ENCODE measurements around the gene OLFM1. TPM values are rescaled to one million over a fixed set of nuclear protein-coding genes. Genes with fewer than 3 reads are reported as not detected.

OLFM1 gene
- total and polyA plus RNA-seq, 2 donors, result 24.5 to 28.3 TPM

- 85% methylated on average over 1 of the region's 1 CpG for WGBS
- Histone ChIP-seq H3K4me1 (ENCODE audit: control insufficient read depth in 2 of 2, insufficient read depth in 2 of 2, low read length in 2 of 2) (no peaks in the 10 kb centered on the region), H3K4me3 (ENCODE audit: low read length in 2 of 2) (no peak overlapping the region), H3K27me3 (ENCODE audit: control insufficient read depth in 2 of 2, insufficient read depth in 1 of 2, low read length in 1 of 2) (peaks cover 34 to 39% of the 10 kb centered on the region in 2 donors), H3K9me3 (ENCODE audit: control insufficient read depth in 2 of 2, insufficient read depth in 1 of 2, low read length in 1 of 2) (no peaks in the 10 kb centered on the region), H3K27ac (ENCODE audit: low read depth in 1 of 2, low read length in 1 of 2) (no peak overlapping the region), H3K36me3 (ENCODE audit: control insufficient read depth in 2 of 2, insufficient read depth in 2 of 2, low read length in 1 of 2) (no peaks in the 10 kb centered on the region)
- no peak for DNase-seq (ENCODE audit: low read depth in 6 of 9, low spot score in 9 of 9)
Measured at GRCh38 chr9:135091545-135091944, 4.1 kb downstream of the OLFM1 start.

GRCh38 chr9:135093111-135093510 lies 5.6 kb downstream of the OLFM1 start:
- Histone ChIP-seq H3K27ac (ENCODE audit: low read depth in 1 of 2, low read length in 1 of 2) (no peak overlapping the region), H3K4me1 (ENCODE audit: control insufficient read depth in 2 of 2, insufficient read depth in 2 of 2, low read length in 2 of 2) (no peaks in the 10 kb centered on the region), H3K9me3 (ENCODE audit: control insufficient read depth in 2 of 2, insufficient read depth in 1 of 2, low read length in 1 of 2) (no peaks in the 10 kb centered on the region), H3K27me3 (ENCODE audit: control insufficient read depth in 2 of 2, insufficient read depth in 1 of 2, low read length in 1 of 2) (peaks cover 18 to 28% of the 10 kb centered on the region in 2 donors), H3K36me3 (ENCODE audit: control insufficient read depth in 2 of 2, insufficient read depth in 2 of 2, low read length in 1 of 2) (no peaks in the 10 kb centered on the region), H3K4me3 (ENCODE audit: low read length in 2 of 2) (no peak overlapping the region)
- WGBS, result 93% methylated on average over 5 of the region's 5 CpGs
- DNase-seq (ENCODE audit: low read depth in 6 of 9, low spot score in 9 of 9), result no peak

GRCh38 chr9:135093911-135094584 lies 6.6 kb downstream of the OLFM1 start:
- no peak for DNase-seq (ENCODE audit: low read depth in 6 of 9, low spot score in 9 of 9)
- no peaks in the 10 kb centered on the region for H3K4me1 ChIP-seq (ENCODE audit: control insufficient read depth in 2 of 2, insufficient read depth in 2 of 2, low read length in 2 of 2)
- 77% methylated on average over 13 of the region's 13 CpGs for WGBS
- H3K9me3 ChIP-seq (ENCODE audit: control insufficient read depth in 2 of 2, insufficient read depth in 1 of 2, low read length in 1 of 2), result no peaks in the 10 kb centered on the region
- H3K36me3 ChIP-seq (ENCODE audit: control insufficient read depth in 2 of 2, insufficient read depth in 2 of 2, low read length in 1 of 2), result no peaks in the 10 kb centered on the region
- no peak overlapping the region for H3K4me3 ChIP-seq (ENCODE audit: low read length in 2 of 2)
- peaks cover 9 to 21% of the 10 kb centered on the region in 2 donors for H3K27me3 ChIP-seq (ENCODE audit: control insufficient read depth in 2 of 2, insufficient read depth in 1 of 2, low read length in 1 of 2)
- H3K27ac ChIP-seq (ENCODE audit: low read depth in 1 of 2, low read length in 1 of 2), result no peak overlapping the region

GRCh38 chr9:135095470-135096407 lies 8.3 kb downstream of the OLFM1 start:
- no peak overlapping the region for H3K27ac ChIP-seq (ENCODE audit: low read depth in 1 of 2, low read length in 1 of 2)
- H3K27me3 ChIP-seq (ENCODE audit: control insufficient read depth in 2 of 2, insufficient read depth in 1 of 2, low read length in 1 of 2), result peaks cover 0 to 4% of the 10 kb centered on the region in 2 donors
- DNase-seq (ENCODE audit: low read depth in 6 of 9, low spot score in 9 of 9), result no peak
- WGBS, result 51% methylated on average over 9 of the region's 9 CpGs
- H3K4me3 ChIP-seq (ENCODE audit: low read length in 2 of 2), result no peak overlapping the region
- no peaks in the 10 kb centered on the region for H3K36me3 ChIP-seq (ENCODE audit: control insufficient read depth in 2 of 2, insufficient read depth in 2 of 2, low read length in 1 of 2)
- H3K4me1 ChIP-seq (ENCODE audit: control insufficient read depth in 2 of 2, insufficient read depth in 2 of 2, low read length in 2 of 2), result no peaks in the 10 kb centered on the region
- H3K9me3 ChIP-seq (ENCODE audit: control insufficient read depth in 2 of 2, insufficient read depth in 1 of 2, low read length in 1 of 2), result no peaks in the 10 kb centered on the region

- Histone ChIP-seq H3K4me1 (ENCODE audit: control insufficient read depth in 2 of 2, insufficient read depth in 2 of 2, low read length in 2 of 2) (no peaks in the 10 kb centered on the region), H3K9me3 (ENCODE audit: control insufficient read depth in 2 of 2, insufficient read depth in 1 of 2, low read length in 1 of 2) (no peaks in the 10 kb centered on the region), H3K36me3 (ENCODE audit: control insufficient read depth in 2 of 2, insufficient read depth in 2 of 2, low read length in 1 of 2) (no peaks in the 10 kb centered on the region), H3K27me3 (ENCODE audit: control insufficient read depth in 2 of 2, insufficient read depth in 1 of 2, low read length in 1 of 2) (peaks cover 0 to 4% of the 10 kb centered on the region in 2 donors), H3K4me3 (ENCODE audit: low read length in 2 of 2) (no peak overlapping the region), H3K27ac (ENCODE audit: low read depth in 1 of 2, low read length in 1 of 2) (no peak overlapping the region)
- 90% methylated on average over 9 of the region's 9 CpGs for WGBS
- DNase-seq (ENCODE audit: low read depth in 6 of 9, low spot score in 9 of 9), result no peak
Measured at GRCh38 chr9:135096408-135096895, 9.0 kb downstream of the OLFM1 start.

- Histone ChIP-seq H3K4me3 (ENCODE audit: low read length in 2 of 2) (no peak overlapping the region), H3K27ac (ENCODE audit: low read depth in 1 of 2, low read length in 1 of 2) (no peak overlapping the region), H3K36me3 (ENCODE audit: control insufficient read depth in 2 of 2, insufficient read depth in 2 of 2, low read length in 1 of 2) (no peaks in the 10 kb centered on the region), H3K27me3 (ENCODE audit: control insufficient read depth in 2 of 2, insufficient read depth in 1 of 2, low read length in 1 of 2) (peaks cover 0 to 4% of the 10 kb centered on the region in 2 donors), H3K9me3 (ENCODE audit: control insufficient read depth in 2 of 2, insufficient read depth in 1 of 2, low read length in 1 of 2) (no peaks in the 10 kb centered on the region), H3K4me1 (ENCODE audit: control insufficient read depth in 2 of 2, insufficient read depth in 2 of 2, low read length in 2 of 2) (no peaks in the 10 kb centered on the region)
- peak in 5 of 9 donors; percentile 3 to 41 (median 20) for DNase-seq (ENCODE audit: low read depth in 6 of 9, low spot score in 9 of 9)
- 43% methylated on average over 22 of the region's 22 CpGs for WGBS
Measured at GRCh38 chr9:135098400-135099105, 11.1 kb downstream of the OLFM1 start.

- no peak for DNase-seq (ENCODE audit: low read depth in 6 of 9, low spot score in 9 of 9)
- 92% methylated on average over 5 of the region's 5 CpGs for WGBS
- H3K27me3 ChIP-seq (ENCODE audit: control insufficient read depth in 2 of 2, insufficient read depth in 1 of 2, low read length in 1 of 2), result peaks cover 0 to 2% of the 10 kb centered on the region in 2 donors
Measured at GRCh38 chr9:135099574-135099973, 12.1 kb downstream of the OLFM1 start.

GRCh38 chr9:135100241-135100681 lies 12.8 kb downstream of the OLFM1 start:
- no peak for DNase-seq (ENCODE audit: low read depth in 6 of 9, low spot score in 9 of 9)
- Histone ChIP-seq H3K4me1 (ENCODE audit: control insufficient read depth in 2 of 2, insufficient read depth in 2 of 2, low read length in 2 of 2) (no peaks in the 10 kb centered on the region), H3K4me3 (ENCODE audit: low read length in 2 of 2) (no peak overlapping the region), H3K36me3 (ENCODE audit: control insufficient read depth in 2 of 2, insufficient read depth in 2 of 2, low read length in 1 of 2) (no peaks in the 10 kb centered on the region), H3K9me3 (ENCODE audit: control insufficient read depth in 2 of 2, insufficient read depth in 1 of 2, low read length in 1 of 2) (no peaks in the 10 kb centered on the region), H3K27ac (ENCODE audit: low read depth in 1 of 2, low read length in 1 of 2) (no peak overlapping the region), H3K27me3 (ENCODE audit: control insufficient read depth in 2 of 2, insufficient read depth in 1 of 2, low read length in 1 of 2) (peaks cover 0 to 3% of the 10 kb centered on the region in 2 donors)
- 50% methylated on average over 10 of the region's 10 CpGs for WGBS

More at GRCh38 chr9:135099574-135099973, 12.1 kb downstream of the OLFM1 start:
- Histone ChIP-seq H3K9me3 (ENCODE audit: control insufficient read depth in 2 of 2, insufficient read depth in 1 of 2, low read length in 1 of 2) (no peaks in the 10 kb centered on the region), H3K4me3 (ENCODE audit: low read length in 2 of 2) (no peak overlapping the region), H3K36me3 (ENCODE audit: control insufficient read depth in 2 of 2, insufficient read depth in 2 of 2, low read length in 1 of 2) (no peaks in the 10 kb centered on the region), H3K27ac (ENCODE audit: low read depth in 1 of 2, low read length in 1 of 2) (no peak overlapping the region), H3K4me1 (ENCODE audit: control insufficient read depth in 2 of 2, insufficient read depth in 2 of 2, low read length in 2 of 2) (no peaks in the 10 kb centered on the region)

Data from thymus (tissue), 11 donors.